Measurements from ENCODE around the gene HOXD4.

HOXD4 gene

DNA sequence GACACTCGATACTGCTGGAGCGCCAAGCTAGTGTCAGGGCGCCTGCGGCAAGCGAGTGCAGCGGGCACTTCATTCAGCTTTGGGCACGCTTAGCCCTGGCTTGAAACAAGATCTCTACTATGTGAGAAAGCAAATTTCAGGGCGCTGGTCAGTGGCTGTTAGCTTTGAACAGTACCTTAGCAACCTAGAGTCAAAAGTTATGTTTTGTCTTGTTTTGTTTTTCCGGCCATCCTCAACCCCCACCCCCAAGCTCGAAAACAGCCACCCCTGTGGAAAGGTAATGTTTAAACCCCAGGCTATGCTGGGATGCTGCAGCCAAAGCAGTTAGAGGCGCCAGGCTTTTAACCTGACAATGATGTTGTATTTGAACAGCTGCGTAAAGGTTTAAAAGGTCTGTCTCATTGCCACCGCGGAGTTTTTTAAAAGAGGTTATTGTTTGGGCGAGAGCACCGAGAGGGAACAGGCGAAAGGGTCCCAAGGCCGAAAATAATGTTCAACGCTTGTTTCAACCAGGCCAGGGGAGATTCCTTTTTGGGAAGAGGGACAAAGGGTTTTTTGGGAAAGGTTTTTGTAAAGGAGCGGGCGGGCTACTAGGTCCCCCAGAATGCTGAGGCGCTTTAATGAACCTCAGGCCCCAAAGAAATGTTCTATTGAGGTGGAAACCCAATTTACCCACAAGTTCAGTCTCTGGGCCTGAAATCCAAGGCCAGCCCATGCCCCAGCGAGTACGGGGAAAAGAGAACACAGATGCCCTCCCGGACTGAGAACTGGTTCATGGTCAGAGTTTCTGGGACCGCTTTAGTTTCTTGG lies 37.0 kb upstream of the HOXD4 start:
- DNase-seq: no peak

DNA sequence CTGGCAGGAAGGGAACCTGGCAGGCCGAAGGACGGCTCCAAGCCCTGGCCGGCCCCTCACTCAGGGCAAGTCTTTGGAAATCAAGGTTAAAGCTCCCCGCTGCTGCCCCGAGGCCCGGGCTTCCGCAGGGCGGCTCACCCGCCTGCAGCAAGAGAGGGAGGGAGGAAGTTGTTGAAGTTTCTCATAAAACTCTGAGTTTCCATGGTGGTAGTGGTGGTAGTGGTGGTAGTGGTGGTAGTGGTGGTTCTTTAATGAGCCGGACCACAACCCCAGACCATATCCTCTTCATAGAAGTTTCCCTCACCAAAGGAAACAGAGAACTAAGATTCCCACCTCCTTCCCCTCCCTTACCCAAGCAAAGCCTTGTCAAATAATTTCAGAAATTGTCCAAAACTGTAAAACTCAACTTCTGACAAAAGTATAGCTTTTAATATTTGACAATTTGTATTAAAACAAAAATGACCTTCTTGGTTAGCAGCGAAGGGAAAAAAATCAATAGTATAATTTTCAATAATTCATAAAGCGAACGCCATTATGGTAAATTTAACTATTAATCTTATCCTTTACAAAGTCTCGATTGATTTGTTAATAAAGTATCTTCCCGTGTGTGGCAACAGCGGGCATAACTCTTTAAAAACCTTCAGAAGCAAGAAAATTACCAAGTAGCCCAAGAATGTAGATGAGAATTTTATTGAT lies 36.3 kb upstream of the HOXD4 start:
- DNase-seq: no peak

DNA sequence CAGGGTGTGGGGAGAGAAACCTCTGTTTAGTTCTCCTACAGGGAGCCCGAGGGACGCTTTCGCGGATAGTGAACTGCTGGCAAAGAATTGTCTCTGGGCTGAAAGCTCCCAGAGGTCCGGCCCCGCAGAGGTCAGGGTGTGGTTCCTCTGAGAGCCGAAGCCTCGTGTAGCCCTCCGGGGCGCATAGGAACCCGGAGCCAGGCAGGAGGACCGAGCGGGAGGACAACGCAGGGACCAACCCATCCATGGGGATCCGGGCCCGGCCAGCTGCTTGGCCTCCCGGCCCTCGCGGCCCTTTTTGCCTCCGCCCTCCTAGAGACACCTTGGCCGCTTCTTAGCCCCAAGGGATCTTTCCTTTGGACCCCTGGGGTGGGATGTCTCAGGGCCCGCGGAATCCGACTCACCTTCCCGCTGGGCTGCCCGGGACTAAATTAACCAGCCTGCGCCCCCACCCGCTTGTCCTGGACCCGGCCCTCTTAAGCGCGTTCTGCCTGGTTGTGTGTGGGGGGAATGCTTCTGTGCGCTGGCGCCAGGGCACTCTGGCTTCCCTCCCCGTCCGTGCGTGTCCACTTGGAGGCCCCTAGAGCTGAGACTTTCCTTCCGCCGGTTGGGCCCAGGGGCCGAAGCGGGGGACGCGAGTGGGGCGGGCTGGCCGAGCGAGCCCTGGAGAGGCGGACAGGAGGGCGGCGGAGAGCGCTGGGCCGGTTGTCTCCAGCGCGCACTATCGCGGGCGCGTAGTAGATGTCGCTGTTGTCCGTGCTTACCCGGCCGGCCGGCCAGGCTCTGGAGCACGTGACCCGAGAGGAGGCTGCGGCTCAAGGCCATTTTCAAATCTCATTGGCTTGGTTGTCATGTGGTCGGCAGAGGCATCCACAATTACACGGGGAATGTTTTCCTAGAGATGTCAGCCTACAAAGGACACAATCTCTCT lies 35.2 kb upstream of the HOXD4 start, which contains the start of gene HOXD10:
TSS of gene HOXD10 (plus strand) at position 896 of the 931 bp plus-strand sequence. CDS start 56 bp downstream, outside the sequence.
- no peak for DNase-seq

DNA sequence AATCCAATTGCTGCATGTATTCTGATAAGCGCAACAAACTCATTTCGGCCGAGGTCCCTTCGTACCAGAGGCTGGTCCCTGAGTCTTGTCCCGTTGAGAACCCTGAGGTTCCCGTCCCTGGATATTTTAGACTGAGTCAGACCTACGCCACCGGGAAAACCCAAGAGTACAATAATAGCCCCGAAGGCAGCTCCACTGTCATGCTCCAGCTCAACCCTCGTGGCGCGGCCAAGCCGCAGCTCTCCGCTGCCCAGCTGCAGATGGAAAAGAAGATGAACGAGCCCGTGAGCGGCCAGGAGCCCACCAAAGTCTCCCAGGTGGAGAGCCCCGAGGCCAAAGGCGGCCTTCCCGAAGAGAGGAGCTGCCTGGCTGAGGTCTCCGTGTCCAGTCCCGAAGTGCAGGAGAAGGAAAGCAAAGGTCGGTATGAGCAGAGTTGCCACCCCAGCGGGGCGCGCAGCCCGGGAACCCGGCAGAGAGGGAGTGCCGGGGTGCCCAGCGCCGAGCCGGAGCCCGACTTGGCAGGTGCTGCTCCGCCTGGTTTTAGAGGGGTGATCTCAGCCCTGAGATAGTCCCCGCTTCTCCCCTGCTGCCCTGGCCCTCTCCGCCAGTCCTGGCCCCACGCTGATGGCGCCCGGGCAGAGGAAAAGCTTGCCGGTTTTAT lies 34.1 kb upstream of the HOXD4 start:
- no peak for DNase-seq

DNA sequence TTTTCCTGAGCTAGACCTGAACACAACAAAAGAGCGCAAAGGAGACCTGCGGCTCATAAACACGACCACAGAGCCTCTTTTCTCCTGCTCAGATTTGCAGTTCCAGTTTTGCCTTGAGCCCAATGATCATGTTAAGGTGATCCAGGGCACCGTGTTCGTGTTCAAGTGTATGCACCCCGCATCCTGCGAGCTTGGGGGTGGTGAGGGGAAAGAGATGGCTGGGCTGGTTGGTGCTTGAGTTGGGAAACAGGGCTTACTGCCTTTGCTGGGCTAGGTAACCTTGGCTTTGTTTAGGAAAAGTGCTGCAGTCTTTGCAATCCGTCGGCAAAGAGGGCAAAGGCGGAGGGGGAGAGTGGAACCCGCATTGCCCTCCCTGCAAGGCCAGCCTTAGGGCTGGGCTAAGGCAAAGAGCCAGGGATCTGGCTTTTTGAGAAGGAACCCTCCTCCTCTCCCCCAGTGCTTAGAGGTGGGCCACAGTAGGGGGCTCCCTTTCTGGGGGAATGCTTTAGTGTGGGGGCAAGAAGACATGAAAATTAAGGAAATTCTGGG lies 33.5 kb upstream of the HOXD4 start:
- DNase-seq: no peak

DNA sequence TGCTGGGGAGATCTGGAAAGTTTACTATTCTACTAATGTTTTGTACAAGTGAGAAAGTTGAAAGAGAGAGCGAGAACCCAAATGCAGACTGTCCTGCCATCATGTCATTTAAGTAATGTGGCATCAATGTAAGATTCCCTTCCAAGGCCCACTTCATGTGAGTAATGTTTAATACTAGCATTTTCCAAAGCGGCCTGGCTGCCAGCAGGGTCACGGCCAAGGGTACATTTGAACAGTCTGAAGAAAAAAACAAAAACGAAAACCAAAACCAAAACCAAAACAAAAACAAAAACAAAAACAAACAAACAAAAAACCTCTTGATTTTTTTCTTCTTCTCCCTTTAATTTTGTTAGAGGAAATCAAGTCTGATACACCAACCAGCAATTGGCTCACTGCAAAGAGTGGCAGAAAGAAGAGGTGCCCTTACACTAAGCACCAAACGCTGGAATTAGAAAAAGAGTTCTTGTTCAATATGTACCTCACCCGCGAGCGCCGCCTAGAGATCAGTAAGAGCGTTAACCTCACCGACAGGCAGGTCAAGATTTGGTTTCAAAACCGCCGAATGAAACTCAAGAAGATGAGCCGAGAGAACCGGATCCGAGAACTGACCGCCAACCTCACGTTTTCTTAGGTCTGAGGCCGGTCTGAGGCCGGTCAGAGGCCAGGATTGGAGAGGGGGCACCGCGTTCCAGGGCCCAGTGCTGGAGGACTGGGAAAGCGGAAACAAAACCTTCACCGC lies 32.6 kb upstream of the HOXD4 start:
- no peak for DNase-seq

DNA sequence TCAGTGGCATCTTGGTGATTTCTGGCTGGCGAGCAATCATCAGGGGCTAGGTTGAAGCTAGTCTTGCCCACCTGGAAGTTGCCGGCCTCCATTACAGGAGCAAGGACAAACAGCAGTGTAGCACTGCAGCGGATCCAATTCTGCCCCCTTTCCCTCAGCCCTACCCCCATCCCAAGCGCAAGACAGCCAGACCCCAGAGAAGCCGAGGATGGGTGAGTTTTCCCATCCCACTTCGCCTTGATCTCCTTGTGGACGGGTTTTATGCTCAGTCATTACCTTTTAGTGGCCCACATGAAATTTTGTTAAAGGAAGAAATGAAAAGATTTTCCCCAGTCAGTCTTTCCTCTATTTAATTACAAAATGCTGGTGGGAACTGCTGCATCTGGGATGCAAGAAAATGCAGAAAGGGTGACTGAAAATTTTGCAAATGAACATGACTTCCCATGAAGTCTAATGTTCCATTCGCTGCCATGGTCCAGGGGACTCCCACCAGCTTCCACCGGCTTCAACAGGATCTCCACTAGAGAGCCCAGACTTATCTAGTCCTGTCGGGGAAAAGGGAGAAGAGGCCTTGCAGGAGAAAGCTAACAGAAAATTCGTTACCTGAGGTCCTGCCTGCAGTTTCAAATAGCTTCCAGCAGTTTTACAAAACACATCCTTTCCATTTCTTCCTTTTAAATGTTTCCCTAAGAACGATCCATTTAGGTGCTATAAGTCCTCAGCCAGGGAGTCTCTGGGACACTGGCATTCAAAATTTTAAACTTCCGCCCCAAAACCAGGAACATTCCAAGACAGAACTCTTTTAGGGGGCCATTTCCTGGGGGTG lies 30.8 kb upstream of the HOXD4 start:
- DNase-seq: no peak

DNA sequence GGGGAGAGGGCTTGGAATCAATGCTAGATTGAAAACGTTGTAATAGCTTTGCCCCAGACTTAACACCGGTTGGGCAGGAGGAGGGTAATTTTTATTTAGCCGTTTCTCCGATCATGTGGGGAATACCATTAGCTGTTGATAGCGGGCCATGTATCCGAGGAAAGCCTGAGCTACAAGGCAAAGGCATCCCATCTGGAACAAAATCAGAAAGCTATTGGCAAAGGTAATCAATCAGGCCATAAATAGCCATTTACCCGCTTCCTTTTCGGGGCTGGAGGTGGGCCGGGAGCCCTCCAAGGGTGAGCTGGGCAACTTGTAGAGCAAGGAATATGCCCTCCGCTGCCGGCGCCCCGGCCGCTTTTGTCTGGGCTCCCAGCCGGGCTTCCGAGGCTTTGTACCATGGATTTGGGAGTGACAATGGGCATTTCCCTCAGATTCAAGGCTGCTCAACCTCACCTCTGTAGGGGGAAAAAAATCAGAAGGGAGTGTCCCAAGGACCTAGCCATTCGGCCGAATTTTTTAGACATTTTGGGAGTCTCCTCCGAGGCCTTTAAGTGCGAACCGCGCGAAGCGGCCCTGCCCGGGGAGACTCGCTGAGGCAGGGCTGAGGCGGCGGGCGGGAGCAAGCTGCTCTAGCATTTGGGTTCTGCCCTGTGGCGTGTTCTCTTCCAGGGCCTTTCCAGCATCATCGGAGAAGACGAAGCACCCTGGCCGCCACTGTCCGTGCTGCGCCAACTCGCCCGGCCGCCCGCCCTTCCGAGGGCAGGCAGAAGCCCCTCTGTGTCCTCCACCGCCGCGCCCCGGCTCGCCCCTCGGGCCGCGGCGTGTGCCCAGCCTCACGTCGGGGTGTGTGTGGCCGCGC lies 29.9 kb upstream of the HOXD4 start:
- no peak for DNase-seq

DNA sequence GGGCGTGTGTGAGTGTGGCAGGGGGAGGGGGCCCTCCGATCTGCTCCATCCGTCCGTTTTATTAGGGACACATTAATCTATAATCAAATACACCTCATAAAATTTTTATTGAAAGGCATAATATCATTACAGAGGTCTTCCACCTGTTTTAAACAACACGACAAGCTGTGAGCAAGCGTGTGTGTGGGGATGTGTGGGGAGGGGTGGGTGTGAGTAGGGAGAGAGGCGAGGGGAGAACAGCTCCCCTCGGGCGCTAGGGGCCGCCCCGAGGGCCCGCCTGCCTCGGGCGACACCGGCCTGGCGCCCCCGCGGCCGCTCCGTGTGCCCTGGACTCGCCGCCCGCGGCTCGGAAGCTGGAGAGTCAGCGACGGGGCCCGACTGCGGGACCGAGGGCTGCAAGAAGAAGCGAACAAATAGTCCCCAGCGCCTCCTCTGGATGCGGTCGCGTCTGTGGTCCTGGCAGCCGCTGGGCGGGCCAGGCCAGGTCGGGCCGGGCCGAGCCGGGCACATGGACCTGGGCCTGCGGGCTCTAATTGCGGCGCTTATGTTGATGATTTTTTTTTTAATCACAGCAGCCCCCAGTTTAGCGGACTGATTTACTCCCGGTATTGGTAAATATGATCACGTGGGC lies 29.2 kb upstream of the HOXD4 start:
- DNase-seq: no peak

DNA sequence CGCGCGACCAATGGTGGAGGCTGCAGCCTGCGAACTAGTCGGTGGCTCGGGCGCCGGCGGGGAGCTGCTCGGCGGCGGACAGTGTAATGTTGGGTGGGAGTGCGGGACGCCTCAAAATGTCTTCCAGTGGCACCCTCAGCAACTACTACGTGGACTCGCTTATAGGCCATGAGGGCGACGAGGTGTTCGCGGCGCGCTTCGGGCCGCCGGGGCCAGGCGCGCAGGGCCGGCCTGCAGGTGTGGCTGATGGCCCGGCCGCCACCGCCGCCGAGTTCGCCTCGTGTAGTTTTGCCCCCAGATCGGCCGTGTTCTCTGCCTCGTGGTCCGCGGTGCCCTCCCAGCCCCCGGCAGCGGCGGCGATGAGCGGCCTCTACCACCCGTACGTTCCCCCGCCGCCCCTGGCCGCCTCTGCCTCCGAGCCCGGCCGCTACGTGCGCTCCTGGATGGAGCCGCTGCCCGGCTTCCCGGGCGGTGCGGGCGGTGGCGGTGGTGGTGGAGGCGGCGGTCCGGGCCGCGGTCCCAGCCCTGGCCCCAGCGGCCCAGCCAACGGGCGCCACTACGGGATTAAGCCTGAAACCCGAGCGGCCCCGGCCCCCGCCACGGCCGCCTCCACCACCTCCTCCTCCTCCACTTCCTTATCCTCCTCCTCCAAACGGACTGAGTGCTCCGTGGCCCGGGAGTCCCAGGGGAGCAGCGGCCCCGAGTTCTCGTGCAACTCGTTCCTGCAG lies 28.5 kb upstream of the HOXD4 start, which contains the start of gene HOXD9:
TSS of gene HOXD9 (plus strand) at position 37 of the 728 bp plus-strand sequence. CDS start at position 87, 50 bp downstream.
- DNase-seq: no peak

DNA sequence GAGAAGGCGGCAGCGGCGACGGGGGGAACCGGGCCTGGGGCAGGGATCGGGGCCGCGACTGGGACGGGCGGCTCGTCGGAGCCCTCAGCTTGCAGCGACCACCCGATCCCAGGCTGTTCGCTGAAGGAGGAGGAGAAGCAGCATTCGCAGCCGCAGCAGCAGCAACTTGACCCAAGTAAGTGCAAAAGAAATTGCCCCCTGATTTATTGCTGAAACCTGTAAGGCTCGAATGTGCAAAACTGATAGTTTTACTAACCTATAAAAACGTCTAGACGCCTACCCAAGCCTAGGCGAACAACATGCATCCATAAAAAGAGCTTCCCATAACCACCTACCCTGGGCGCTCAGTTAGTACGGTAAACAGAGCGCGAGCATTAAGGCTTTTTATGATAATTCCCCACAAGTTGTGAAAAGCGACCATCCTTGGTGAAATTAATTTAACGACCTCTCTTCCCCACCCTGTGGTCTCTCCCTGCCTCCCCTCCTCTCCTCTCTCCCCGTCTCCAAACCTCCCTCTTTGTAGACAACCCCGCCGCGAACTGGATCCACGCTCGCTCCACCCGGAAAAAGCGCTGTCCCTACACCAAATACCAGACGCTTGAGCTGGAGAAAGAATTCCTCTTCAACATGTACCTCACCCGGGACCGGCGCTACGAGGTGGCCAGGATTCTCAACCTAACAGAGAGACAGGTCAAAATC lies 27.8 kb upstream of the HOXD4 start:
- no peak for DNase-seq

DNA sequence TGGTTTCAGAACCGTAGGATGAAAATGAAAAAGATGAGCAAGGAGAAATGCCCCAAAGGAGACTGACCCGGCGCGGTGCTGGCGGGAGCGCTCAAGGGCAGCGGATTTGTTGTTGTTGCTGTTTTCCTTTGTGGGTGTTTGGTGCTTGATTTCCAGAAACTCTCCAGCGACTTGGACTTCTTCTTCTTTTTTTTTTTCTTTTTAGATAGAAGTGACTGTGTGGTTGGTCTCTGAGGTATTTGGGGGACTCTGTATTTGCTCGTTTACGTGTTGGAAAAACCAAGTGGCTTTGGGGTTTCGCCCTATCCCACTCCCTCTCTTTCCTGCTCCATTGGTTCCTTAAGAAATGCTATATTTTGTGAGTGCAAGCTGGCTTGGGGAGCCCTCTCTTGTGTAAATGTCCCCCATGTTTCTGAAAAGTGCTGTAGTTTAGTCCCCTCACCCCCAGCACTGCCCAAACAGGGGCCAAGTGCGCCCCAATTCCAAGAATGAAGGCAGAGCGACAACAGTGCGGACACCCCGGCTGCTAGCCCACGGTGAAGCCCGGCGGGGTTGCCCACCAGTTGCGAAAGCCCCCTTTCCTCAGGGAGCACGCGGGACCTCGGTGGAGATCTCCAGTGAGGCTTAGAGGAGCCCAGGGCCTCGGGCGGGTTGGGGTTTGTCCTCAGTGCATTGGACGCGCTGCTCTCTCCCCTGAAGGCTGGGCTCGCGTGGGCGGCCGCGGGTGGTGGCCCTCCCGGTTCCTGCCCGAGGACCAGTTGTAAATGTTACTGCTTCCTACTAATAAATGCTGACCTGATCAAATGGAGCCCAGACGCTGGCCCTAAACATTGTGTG lies 27.0 kb upstream of the HOXD4 start:
- no peak for DNase-seq

DNA sequence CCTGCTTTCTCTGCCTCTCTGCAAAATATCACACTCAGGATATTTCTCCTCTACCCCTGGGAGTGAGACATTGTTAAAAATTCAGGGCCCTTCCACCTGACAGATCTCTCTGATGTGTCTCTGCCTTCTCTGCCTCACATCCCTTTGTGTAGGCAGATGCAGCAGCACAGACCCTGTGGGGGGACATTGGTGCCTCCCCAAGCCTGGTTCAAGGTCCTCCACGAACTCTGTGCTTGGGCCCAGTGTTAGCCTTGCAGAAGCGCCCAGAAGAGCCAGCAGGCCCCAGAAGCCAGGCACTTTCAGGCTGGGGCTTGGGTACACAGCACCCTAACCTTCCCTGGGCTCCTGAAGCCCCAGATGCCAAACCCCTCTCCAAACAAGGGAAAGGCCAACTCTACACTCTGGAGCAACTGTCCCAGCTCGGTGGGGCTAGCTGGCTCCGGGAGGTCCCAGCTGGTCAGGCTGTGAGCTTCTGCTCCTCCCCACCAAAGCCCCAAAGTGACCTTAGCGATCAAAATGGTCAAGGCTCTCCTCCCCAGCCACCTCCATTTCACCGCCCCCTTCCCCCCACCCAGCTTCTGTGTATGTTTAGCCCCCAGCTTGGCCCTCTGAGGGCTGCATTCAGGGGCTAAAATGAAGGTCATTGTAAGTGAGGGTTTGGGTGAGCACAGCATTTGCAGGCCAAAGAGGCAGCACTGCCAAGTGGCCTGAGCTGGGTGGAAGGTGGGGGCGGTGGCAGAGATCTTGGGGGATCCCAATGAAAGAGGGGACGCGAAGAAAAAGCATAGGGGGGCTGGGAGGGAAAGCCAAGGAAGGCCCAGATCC lies 26.2 kb upstream of the HOXD4 start:
- no peak for DNase-seq

DNA sequence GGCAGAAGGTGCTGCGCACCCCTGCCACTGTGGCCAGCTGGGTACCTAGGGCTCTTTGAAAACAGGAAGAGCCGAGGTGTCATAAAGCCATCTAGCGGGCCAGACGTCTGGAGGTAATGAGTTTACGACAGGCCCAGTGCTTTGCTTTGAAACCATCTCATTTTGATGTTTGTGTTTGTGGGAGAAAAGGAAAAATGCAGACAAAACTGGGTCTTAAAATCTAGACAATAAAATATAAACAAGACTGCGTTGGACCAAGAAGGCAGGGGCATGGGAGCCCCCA lies 25.6 kb upstream of the HOXD4 start:
- no peak for DNase-seq

DNA sequence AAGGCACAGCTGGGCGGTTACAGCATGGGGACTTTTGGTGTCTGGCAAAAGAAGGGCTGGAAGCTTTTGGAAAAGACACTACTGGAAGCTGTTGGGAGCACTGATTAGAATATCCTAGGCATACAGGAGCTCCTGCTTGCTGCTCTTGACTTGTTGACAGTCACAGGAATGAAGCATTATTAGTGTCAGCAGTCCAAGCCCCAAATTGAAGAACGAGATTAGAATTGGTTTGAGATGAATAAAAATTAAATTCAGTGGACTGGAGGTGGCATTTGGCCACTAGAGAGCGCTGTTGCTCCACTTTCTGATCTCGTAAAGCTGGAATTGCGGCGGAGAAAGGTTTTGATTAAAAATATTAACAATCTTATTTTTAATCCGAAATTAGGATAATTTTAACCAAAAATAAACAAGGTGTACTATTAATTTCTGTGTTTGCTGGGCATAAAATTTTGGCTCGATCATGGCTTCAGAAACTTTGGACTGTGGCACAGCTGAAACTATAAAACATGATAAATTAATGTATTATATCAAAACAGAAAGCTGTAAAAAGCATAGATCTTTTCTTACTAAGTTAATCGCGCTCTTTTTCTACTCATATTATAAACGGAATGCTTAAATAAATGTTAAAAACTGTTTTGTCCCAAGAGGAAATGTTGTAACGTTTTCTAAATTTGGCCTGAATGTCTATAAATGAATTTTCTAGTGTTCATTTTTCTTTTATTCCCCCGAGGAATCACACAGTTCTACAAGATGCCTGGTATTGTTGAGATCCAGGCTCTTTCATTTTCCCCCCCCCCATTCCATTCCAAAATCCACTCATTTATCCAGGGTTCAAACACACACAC lies 24.2 kb upstream of the HOXD4 start:
- no peak for DNase-seq

All from GOT3 (cell line).